OCI-LY1 (cell line): Measurements from ENCODE around the gene SAXO2.
"Not testable (repeated sequence)": the region's sequence is repeated elsewhere in the genome, so short reads cannot be mapped to it uniquely, and the experiment has no call there.

Experiments used
- CTCF ChIP-seq: fragments of 200-600 bp; sonication (generic), shearing (Covaris generic); IDR thresholded peaks from 2 replicates; pipeline ENCODE4 v1.5.1; 2017; ENCODE audit warnings: mild to moderate bottlenecking, antibody characterized with exemption, low read length, moderate library complexity, mixed read lengths
- EZH2 ChIP-seq: fragments of 200-600 bp; sonication (generic), shearing (Covaris generic); IDR thresholded peaks from 2 replicates; pipeline ENCODE4 v1.8.0; 2017; ENCODE audit warnings: borderline replicate concordance, mixed run types, mild to moderate bottlenecking, antibody characterized with exemption, low read length, moderate library complexity, mixed read lengths

GRCh38 chr15:82313951-82314768 lies 51.5 kb downstream of the SAXO2 start:
- not testable (repeated sequence) for TF ChIP-seq EZH2, CTCF
